MCF 10A (cell line): ENCODE results near the gene NUP35. TPM values are rescaled to one million over a fixed set of nuclear protein-coding genes. Genes with fewer than 3 reads are reported as not detected.

Experiments
- BruUV-seq: library from RNA; stranded (reverse); fragments of 400-500 nt; replicated peaks from 2 replicates; lab custom pipeline; 2021; lab: Mats Ljungman, UMichigan
- CTCF ChIA-PET: fragments of 300-600 bp; sonication (Branson Sonifier 250); formaldehyde crosslinking; extraction: SDS; loops from one replicate; lab custom pipeline; 2021; ENCODE audit warnings: antibody characterized with exemption, inconsistent platforms; lab: Yijun Ruan, JAX
- POLR2A ChIA-PET: fragments of 300-600, 350-650 bp; sonication (Branson Sonifier 250); formaldehyde crosslinking; extraction: SDS; loops from one replicate; lab custom pipeline; 2020; ENCODE audit warnings: antibody characterized with exemption, inconsistent platforms; lab: Yijun Ruan, JAX
- DNase-seq: peaks from one replicate; pipeline ENCODE4 v3.0.0-alpha.2; 2018; ENCODE audit not compliant: unreplicated experiment
- H3K27ac Mint-ChIP-seq: one replicate; pipeline ENCODE4 v1.8.0; 2022; ENCODE audit warnings: mild to moderate bottlenecking, low read depth, mixed read lengths; ENCODE audit not compliant: unreplicated experiment
- H3K27me3 Mint-ChIP-seq: one replicate; pipeline ENCODE4 v1.8.0; 2022; ENCODE audit warnings: mixed read lengths; ENCODE audit not compliant: insufficient read depth, unreplicated experiment
- H3K36me3 Mint-ChIP-seq: one replicate; pipeline ENCODE4 v1.8.0; 2022; ENCODE audit warnings: mild to moderate bottlenecking, moderate library complexity, mixed read lengths; ENCODE audit not compliant: insufficient read depth, unreplicated experiment
- H3K4me1 Mint-ChIP-seq: one replicate; pipeline ENCODE4 v1.8.0; 2022; ENCODE audit warnings: mixed read lengths; ENCODE audit not compliant: insufficient read depth, unreplicated experiment
- H3K4me3 Mint-ChIP-seq: one replicate; pipeline ENCODE4 v1.8.0; 2022; ENCODE audit warnings: mild to moderate bottlenecking, moderate library complexity, mixed read lengths; ENCODE audit not compliant: unreplicated experiment
- H3K9me3 Mint-ChIP-seq: one replicate; pipeline ENCODE4 v1.8.0; 2022; ENCODE audit warnings: mixed read lengths; ENCODE audit not compliant: unreplicated experiment
- CTCF ChIP-seq: fragments of 200-600 bp; IDR thresholded peaks from one replicate; pipeline ENCODE4 v1.8.0; 2022; ENCODE audit warnings: antibody characterized with exemption, mild to moderate bottlenecking; ENCODE audit not compliant: unreplicated experiment
- intact Hi-C: fragments of 100-400 bp; cut with micrococcal nuclease; formaldehyde crosslinking; loops from 2 replicates; pipeline ENCODE4 v1.14.1; 2022
- total RNA-seq: library from RNA; stranded (reverse); gene quantifications from 2 replicates; pipeline ENCODE4 v1.2.3, GENCODE V29; 2022

Gene NUP35
- total RNA-seq, 1 experiment from 2014 or later, result 19.2 TPM

GRCh38 chr2:183193904-183194303, 69.7 kb downstream of the NUP35 start:
- Mint-ChIP-seq H3K4me1 (no peaks in the 10 kb centered on the region), H3K27me3 (no peaks in the 10 kb centered on the region), H3K9me3 (no peaks in the 10 kb centered on the region), H3K27ac (no peak overlapping the region), H3K36me3 (peaks cover 32% of the 10 kb centered on the region), H3K4me3 (no peak overlapping the region)
- DNase-seq, result no peak
- POLR2A ChIA-PET, result interaction anchor here (0.6 kb wide), 1 partner anchor 115 kb away, joined by 4 read pairs; no protein-coding TSS in a partner anchor
- no peak for TF ChIP-seq CTCF
- intact Hi-C loops, result no loop called here
- CTCF ChIA-PET, result interaction anchor here (0.6 to 0.7 kb wide), 3 partner anchors 18 to 837 kb away, joined by 3 to 4 read pairs (median 4); no protein-coding TSS in a partner anchor
- BruUV-seq, result no TSS peak

GRCh38 chr2:183195397-183195796, 71.2 kb downstream of the NUP35 start:
- TF ChIP-seq CTCF, result no peak
- no peak for DNase-seq
- Mint-ChIP-seq H3K9me3 (no peaks in the 10 kb centered on the region), H3K4me1 (no peaks in the 10 kb centered on the region), H3K4me3 (no peak overlapping the region), H3K27ac (no peak overlapping the region), H3K27me3 (no peaks in the 10 kb centered on the region), H3K36me3 (peaks cover 34% of the 10 kb centered on the region)
- CTCF ChIA-PET, result no interaction called here
- POLR2A ChIA-PET, result no interaction called here
- BruUV-seq, result no TSS peak
- intact Hi-C loops, result no loop called here

- POLR2A ChIA-PET, result no interaction called here
- H3K27ac Mint-ChIP-seq, result no peak overlapping the region
- DNase-seq, result no peak
- H3K4me3 Mint-ChIP-seq, result no peak overlapping the region
- H3K9me3 Mint-ChIP-seq, result no peaks in the 10 kb centered on the region
- H3K36me3 Mint-ChIP-seq, result peaks cover 34% of the 10 kb centered on the region
- intact Hi-C loops, result no loop called here
- CTCF ChIA-PET, result no interaction called here
- TF ChIP-seq CTCF, result no peak
- H3K4me1 Mint-ChIP-seq, result no peaks in the 10 kb centered on the region
- no TSS peak for BruUV-seq
- H3K27me3 Mint-ChIP-seq, result no peaks in the 10 kb centered on the region
Observed at GRCh38 chr2:183195998-183196409, 71.8 kb downstream of the NUP35 start.

GRCh38 chr2:183204397-183204796, 80.2 kb downstream of the NUP35 start:
- no peaks in the 10 kb centered on the region for H3K4me1 Mint-ChIP-seq

More at GRCh38 chr2:183204397-183204796, 80.2 kb downstream of the NUP35 start:
- Mint-ChIP-seq H3K27me3 (no peaks in the 10 kb centered on the region), H3K27ac (no peak overlapping the region), H3K4me3 (no peak overlapping the region), H3K9me3 (peaks cover 5% of the 10 kb centered on the region), H3K36me3 (peaks cover 2% of the 10 kb centered on the region)
- CTCF ChIA-PET, result no interaction called here
- no TSS peak for BruUV-seq
- no peak for TF ChIP-seq CTCF
- intact Hi-C loops, result no loop called here
- DNase-seq, result no peak
- POLR2A ChIA-PET, result no interaction called here
